Measurements from ENCODE around the gene E2F4. TPM values are rescaled to one million over a fixed set of nuclear protein-coding genes. Genes with fewer than 3 reads are reported as not detected.

E2F4 gene
- total and polyA plus RNA-seq, 9 of the 15 experiments (the other 6 are each of a cell fraction or from before 2014, with no cell fraction given) = 9.7 to 139 (median 106) TPM

DNA sequence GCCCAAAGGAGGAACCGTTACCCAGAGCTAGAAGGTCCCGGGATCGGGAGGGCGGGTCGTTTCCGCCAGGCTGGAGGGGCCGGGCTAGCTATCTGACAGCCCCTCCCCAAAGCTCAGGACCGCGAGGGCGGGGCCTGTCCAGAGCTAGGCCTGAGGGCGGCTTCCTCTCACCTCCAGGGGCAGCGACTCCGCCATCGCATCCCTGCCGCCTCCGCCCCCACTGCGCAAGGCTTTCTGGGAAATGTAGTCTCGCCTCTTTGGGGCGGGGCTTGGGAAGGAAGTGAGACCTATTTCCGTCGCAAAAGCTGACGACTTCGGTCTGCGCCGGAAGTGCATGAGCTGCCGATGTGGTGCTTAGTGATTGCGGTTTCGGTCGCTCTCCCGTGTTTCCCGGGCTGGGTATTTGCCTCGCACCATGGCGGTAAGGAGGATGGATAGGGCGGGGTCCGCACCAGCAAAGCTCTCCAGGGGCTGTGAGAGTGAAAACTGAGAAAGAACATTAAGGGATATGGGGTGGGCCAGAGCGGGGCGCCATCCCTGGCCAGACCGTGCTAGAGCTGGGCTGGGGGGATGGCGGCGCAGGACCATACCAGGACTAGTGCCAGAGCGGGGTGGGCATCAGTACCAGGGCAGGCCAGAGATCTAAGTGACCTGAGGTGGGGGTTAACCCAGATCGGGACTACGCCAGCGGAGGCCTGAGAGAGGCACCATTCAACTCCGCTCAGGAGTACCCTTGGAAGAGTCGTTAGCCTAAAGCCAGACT is 35.0 kb downstream of the E2F4 start, which contains the start of gene TMEM208 (continued):
- TF ChIP-seq CREB1 (IDR thresholded peaks at IDR 0.05) (peak; percentile 100), CREB1 (CRISPR knock-in tag; IDR thresholded peaks at IDR 0.05) (peak; percentile 100), ZFX (CRISPR knock-in tag; IDR thresholded peaks at IDR 0.05) (peak; percentile 88), SNIP1 (IDR thresholded peaks at IDR 0.05; ENCODE audit: low read depth) (no peak), ZNF431 (CRISPR knock-in tag; IDR thresholded peaks at IDR 0.05) (no peak), C11orf30 (IDR thresholded peaks at IDR 0.05; ENCODE audit: low read depth) (peak; percentile 100), ZBTB33 (CRISPR knock-in tag; IDR thresholded peaks at IDR 0.05) (peak; percentile 40; the same call in 1 of the 2 replicates), ZBTB26 (CRISPR knock-in tag; IDR thresholded peaks at IDR 0.05) (no peak), L3MBTL2 (IDR thresholded peaks at IDR 0.05) (peak; percentile 40; the same call in 1 of the 2 replicates), MCM7 (IDR thresholded peaks at IDR 0.05) (no peak), MAX (CRISPR knock-in tag; IDR thresholded peaks at IDR 0.05) (peak; percentile 83), ZNF766 (CRISPR knock-in tag; conservative IDR thresholded peaks at IDR 0.05) (peak; percentile 82), ZFP36 (IDR thresholded peaks at IDR 0.05; ENCODE audit: low read depth, low read length, partially characterized antibody) (peak; percentile 14), TFAP4 (CRISPR knock-in tag; IDR thresholded peaks at IDR 0.05; ENCODE audit: borderline replicate concordance) (peak; percentile 91), HDAC1 (IDR thresholded peaks at IDR 0.05) (peak; percentile 84 to 98; a peak in 3 of 4 replicates), OTX1 (CRISPR knock-in tag; IDR thresholded peaks at IDR 0.05) (peak; percentile 16; the same call in 1 of the 2 replicates), CBFB (CRISPR knock-in tag; IDR thresholded peaks at IDR 0.05) (peak; percentile 90), MLLT1 (IDR thresholded peaks at IDR 0.05) (peak; percentile 72 to 82; a peak in 3 of 4 replicates), MAFK (IDR thresholded peaks at IDR 0.05; ENCODE audit: low read length) (no peak)
